Activated B cell treated with CpG ODN at 0.5 μM for 24 hours (primary cell): ENCODE data around the gene KIRREL3. TPM values are rescaled to one million over a fixed set of nuclear protein-coding genes. Genes with fewer than 3 reads are reported as not detected.

Experiments
- ATAC-seq: fragments of 200-7000 bp; cut with Tn5 transposase; one replicate; pipeline ENCODE4 v1.10.0; 2021; ENCODE audit warnings: low read depth, mild to moderate bottlenecking, moderate library complexity
- CTCF ChIA-PET: fragments of 350-600 bp; sonication (Branson Sonifier 250); formaldehyde crosslinking; loops from one replicate; lab custom pipeline; 2021; ENCODE audit warnings: antibody characterized with exemption; lab: Charles Lee
- POLR2A ChIA-PET: fragments of 350-600 bp; sonication (Branson Sonifier 250); formaldehyde crosslinking; loops from one replicate; lab custom pipeline; 2021; ENCODE audit warnings: antibody characterized with exemption; lab: Charles Lee
- DNase-seq: peaks from one replicate; pipeline ENCODE4 v3.0.0; 2022
- H3K27ac Mint-ChIP-seq: one replicate; pipeline ENCODE4 v1.8.0; 2020; ENCODE audit warnings: mixed read lengths
- H3K27me3 Mint-ChIP-seq: one replicate; pipeline ENCODE4 v1.8.0; 2021; ENCODE audit warnings: mixed read lengths
- H3K36me3 Mint-ChIP-seq: one replicate; pipeline ENCODE4 v1.8.0; 2021; ENCODE audit warnings: low read depth, mixed read lengths
- H3K4me1 Mint-ChIP-seq: one replicate; pipeline ENCODE4 v1.8.0; 2021; ENCODE audit warnings: mixed read lengths
- H3K4me3 Mint-ChIP-seq: one replicate; pipeline ENCODE4 v1.8.0; 2020; ENCODE audit warnings: mild to moderate bottlenecking, mixed read lengths
- H3K9me3 Mint-ChIP-seq: one replicate; pipeline ENCODE4 v1.8.0; 2020; ENCODE audit warnings: mixed read lengths
- CTCF ChIP-seq: fragments of 200-600 bp; IDR thresholded peaks from one replicate; pipeline ENCODE4 v1.8.0; 2022; ENCODE audit warnings: antibody characterized with exemption, mild to moderate bottlenecking
- intact Hi-C: fragments of 100-400 bp; cut with micrococcal nuclease; formaldehyde crosslinking; loops from one replicate; pipeline ENCODE4 v1.15.1; 2024
- total RNA-seq: library from RNA; stranded (reverse); gene quantifications from 2 replicates; pipeline ENCODE4 v1.2.3, GENCODE V29; 2022

Gene KIRREL3
- total RNA-seq, 1 donor from 2014 or later: not detected

- intact Hi-C loops: no loop called here
- Mint-ChIP-seq H3K4me3 (no peak overlapping the region), H3K4me1 (peaks cover 40% of the 10 kb centered on the region), H3K27ac (no peak overlapping the region), H3K9me3 (no peaks in the 10 kb centered on the region), H3K27me3 (no peaks in the 10 kb centered on the region), H3K36me3 (no peaks in the 10 kb centered on the region)
- POLR2A ChIA-PET: no interaction called here
- ATAC-seq: no peak
- CTCF ChIA-PET: interaction anchor here (1.4 kb wide), 1 partner anchor 27 kb away, joined by 3 read pairs; no protein-coding TSS in a partner anchor
- no peak for DNase-seq
- TF ChIP-seq CTCF: no peak
These were observed 532.5 kb downstream of the KIRREL3 start for GRCh38 chr11:126468102-126468521.

DNA sequence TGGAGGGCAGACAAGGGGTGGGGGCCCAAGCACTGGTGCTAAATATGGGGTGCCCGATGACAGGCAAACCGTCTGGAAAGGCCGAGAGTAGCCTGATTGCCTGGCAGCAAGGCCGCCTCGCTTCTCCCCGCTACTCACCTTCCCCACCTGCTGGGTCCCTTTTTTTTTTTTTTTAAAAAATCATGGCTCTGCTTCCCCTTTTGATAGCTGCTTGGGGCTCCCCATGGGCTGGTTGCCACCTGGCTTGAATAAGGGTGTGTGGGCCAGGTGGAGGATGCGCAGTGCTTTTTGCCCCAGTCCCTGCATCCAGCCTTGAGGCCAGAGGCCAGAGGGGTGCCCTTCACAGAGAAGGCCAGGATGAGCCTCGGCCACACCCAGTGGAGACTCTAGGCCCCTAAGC, 533.1 kb downstream of the KIRREL3 start:
- Mint-ChIP-seq H3K4me3 (no peak overlapping the region), H3K9me3 (no peaks in the 10 kb centered on the region), H3K27ac (no peak overlapping the region), H3K36me3 (no peaks in the 10 kb centered on the region), H3K27me3 (no peaks in the 10 kb centered on the region), H3K4me1 (peaks cover 40% of the 10 kb centered on the region)
- ChIA-PET POLR2A (no interaction called here), CTCF (interaction anchor here (1.4 kb wide), 1 partner anchor 27 kb away, joined by 3 read pairs; no protein-coding TSS in a partner anchor)
- TF ChIP-seq CTCF: no peak
- DNase-seq: no peak
- ATAC-seq: no peak
- intact Hi-C loops: no loop called here

GRCh38 chr11:126467046-126467370, 533.6 kb downstream of the KIRREL3 start:
- Mint-ChIP-seq H3K4me1 (peaks cover 40% of the 10 kb centered on the region), H3K36me3 (no peaks in the 10 kb centered on the region), H3K4me3 (no peak overlapping the region), H3K27ac (no peak overlapping the region), H3K9me3 (no peaks in the 10 kb centered on the region), H3K27me3 (no peaks in the 10 kb centered on the region)
- CTCF ChIA-PET: interaction anchor here (2.7 kb wide), 1 partner anchor 14 kb away, joined by 21 read pairs; no protein-coding TSS in a partner anchor
- no peak for DNase-seq
- intact Hi-C loops: no loop called here
- no peak for TF ChIP-seq CTCF
- POLR2A ChIA-PET: interaction anchor here (1.0 kb wide), 1 partner anchor 14 kb away, joined by 4 read pairs; no protein-coding TSS in a partner anchor
- ATAC-seq: no peak

GRCh38 chr11:126466236-126467045, 534.1 kb downstream of the KIRREL3 start:
- POLR2A ChIA-PET: interaction anchor here (1.0 kb wide), 1 partner anchor 14 kb away, joined by 4 read pairs; no protein-coding TSS in a partner anchor
- peaks cover 40% of the 10 kb centered on the region for H3K4me1 Mint-ChIP-seq

More at GRCh38 chr11:126466236-126467045, 534.1 kb downstream of the KIRREL3 start:
- Mint-ChIP-seq H3K27me3 (peaks cover 1% of the 10 kb centered on the region), H3K9me3 (no peaks in the 10 kb centered on the region), H3K36me3 (no peaks in the 10 kb centered on the region), H3K4me3 (peak overlapping the region; percentile 71), H3K27ac (no peak overlapping the region)
- DNase-seq (no peak), ATAC-seq (no peak)
- TF ChIP-seq CTCF: no peak
- CTCF ChIA-PET: interaction anchor here (0.6 to 2.7 kb wide), 2 partner anchors 14 to 17 kb away, joined by 3 to 21 read pairs; no protein-coding TSS in a partner anchor
- intact Hi-C loops: no loop called here
